K562 (cell line): ENCODE data around the gene RNF141. TPM values are rescaled to one million over a fixed set of nuclear protein-coding genes. Genes with fewer than 3 reads are reported as not detected.

Experiments used
- FOXJ3 ChIP-seq: sonication (generic); formaldehyde crosslinking; IDR thresholded peaks from 2 replicates; pipeline ENCODE4 v1.4.0; 2020; ENCODE audit warnings: mild to moderate bottlenecking, missing genetic modification reagents
- HNRNPLL ChIP-seq: fragments of 200-400 bp; formaldehyde crosslinking; IDR thresholded peaks from 2 replicates; pipeline ENCODE4 v1.6.1; 2017; ENCODE audit warnings: low read length, low read depth, mild to moderate bottlenecking; ENCODE audit not compliant: poor library complexity, severe bottlenecking
- MCM5 ChIP-seq: fragments of 450-650 bp; IDR thresholded peaks from 2 replicates; pipeline ENCODE4 v1.6.1; 2016; ENCODE audit warnings: low read depth
- NKRF ChIP-seq: fragments of 450-650 bp; IDR thresholded peaks from 2 replicates; pipeline ENCODE4 v1.6.1; 2016; ENCODE audit warnings: borderline replicate concordance
- RAD21 ChIP-seq, 2 experiments: fragments of 250-450 bp in 1 of 2; fragments of 450-650 bp in 1 of 2; sonication (Bioruptor Pico) in 1 of 2; formaldehyde crosslinking in 1 of 2; IDR thresholded peaks in 1 of 2; conservative IDR thresholded peaks in 1 of 2; 2 replicates each; pipeline versions ENCODE4 v1.4.0 to v1.8.0; 2020 to 2022; ENCODE audit warnings: mild to moderate bottlenecking in 2 of 2, moderate library complexity in 1 of 2
- RAD51 ChIP-seq: fragments of 450-650 bp; IDR thresholded peaks from 2 replicates; pipeline ENCODE4 v1.7.1; 2016; ENCODE audit warnings: low read depth, mild to moderate bottlenecking, borderline replicate concordance
- RBM14 ChIP-seq: fragments of 200-400 bp; formaldehyde crosslinking; IDR thresholded peaks from 2 replicates; pipeline ENCODE4 v1.6.1; 2018; ENCODE audit warnings: low read depth, mild to moderate bottlenecking, low read length, moderate library complexity, borderline replicate concordance; ENCODE audit not compliant: insufficient read depth
- REST ChIP-seq, 2 experiments: fragments of 450-650 bp; formaldehyde crosslinking in 1 of 2; IDR thresholded peaks; 2 replicates each; pipeline versions ENCODE4 v1.4.0 to v1.6.1; 2014 to 2020; ENCODE audit warnings: mild to moderate bottlenecking in 2 of 2, borderline replicate concordance in 1 of 2, low read depth in 1 of 2
- RFX5 ChIP-seq: IDR thresholded peaks from 2 replicates; pipeline ENCODE4 v1.6.1; 2011; ENCODE audit warnings: low read depth, mild to moderate bottlenecking, improper control_type of control experiment, low read length
- SUPT5H ChIP-seq: fragments of 450-650 bp; IDR thresholded peaks from 2 replicates; pipeline ENCODE4 v1.6.1; 2016
- TAL1 ChIP-seq: fragments of 450-650 bp; IDR thresholded peaks from 2 replicates; pipeline ENCODE4 v1.6.1; 2016; ENCODE audit warnings: mild to moderate bottlenecking
- USF2 ChIP-seq: sonication (generic); formaldehyde crosslinking; IDR thresholded peaks from 2 replicates; pipeline ENCODE4 v1.5.0; 2020; ENCODE audit warnings: missing genetic modification reagents
- ZBTB12 ChIP-seq: fragments of 250-450 bp; sonication (Bioruptor Pico); IDR thresholded peaks from 2 replicates; pipeline ENCODE4 v1.4.0; 2020
- ZNF41 ChIP-seq: fragments of 250-450 bp; sonication (Bioruptor Pico); conservative IDR thresholded peaks from 2 replicates; pipeline ENCODE4 v1.4.0; 2020; ENCODE audit warnings: mild to moderate bottlenecking
- polyA plus RNA-seq, 8 experiments: library from polyadenylated mRNA; depleted of rRNA in 4 of 8; stranded (reverse) in 5 of 8; unstranded in 3 of 8; fragments of >200 nt; fragmentation: Nextera tagmentation in 2 of 8; fragmentation: Illumina TruSeq in 1 of 8; extraction: Ambion mirVana in 2 of 8; extraction: Trizol in 1 of 8; gene quantifications; 2 replicates each; pipeline versions ENCODE4 v1.2.1 to v1.2.3, GENCODE V29; 2011 to 2014; ENCODE audit warnings: inconsistent platforms in 1 of 8, missing spikeins in 1 of 8
- total RNA-seq, 7 experiments: library from RNA; depleted of rRNA in 6 of 7; stranded (reverse); fragments of >200 nt in 6 of 7; fragmentation: Illumina TruSeq in 2 of 7; extraction: Trizol in 2 of 7; gene quantifications; 2 replicates each; pipeline versions ENCODE4 v1.2.1 to v1.2.3, GENCODE V29; 2011 to 2021; ENCODE audit warnings: low replicate concordance in 1 of 7

RNF141 gene
- total and polyA plus RNA-seq, 9 of the 15 experiments (the other 6 are each of a cell fraction or from before 2014, with no cell fraction given): 9.7 to 51.9 (median 18.9) TPM

- TF ChIP-seq REST (IDR thresholded peaks at IDR 0.05; ENCODE audit: borderline replicate concordance) (peak; percentile 24; the same call in 1 of the 2 replicates), REST (CRISPR knock-in tag; IDR thresholded peaks at IDR 0.05; ENCODE audit: low read depth) (no peak), RBM14 (no peak), FOXJ3 (no peak), HNRNPLL (no peak), RAD21 (CRISPR knock-in tag; conservative IDR thresholded peaks at IDR 0.05 in 1 of 2, IDR thresholded peaks at IDR 0.05 in 1 of 2) (no peak), MCM5 (no peak), ZBTB12 (CRISPR knock-in tag) (no peak), NKRF (no peak), RFX5 (no peak), SUPT5H (no peak), TAL1 (no peak), RAD51 (peak; percentile 55; the same call in 1 of the 2 replicates), ZNF41 (CRISPR knock-in tag) (no peak), USF2 (CRISPR knock-in tag) (no peak)
Measured at GRCh38 chr11:10490398-10491241, 50.4 kb downstream of the RNF141 start (continued).
